CD4-positive, alpha-beta T cell (primary cell): ENCODE results near the gene UBE4B. TPM values are rescaled to one million over a fixed set of nuclear protein-coding genes. Genes with fewer than 3 reads are reported as not detected.

Experiments
- ATAC-seq: fragments of 200-7000 bp; cut with Tn5 transposase; one replicate; pipeline ENCODE4 v1.10.0; 2022; ENCODE audit warnings: mild to moderate bottlenecking; ENCODE audit not compliant: poor library complexity
- CTCF ChIA-PET: fragments of 350-600 bp; sonication (Branson Sonifier 250); formaldehyde crosslinking; loops from one replicate; lab custom pipeline; 2021; ENCODE audit warnings: antibody characterized with exemption, inconsistent platforms; lab: Charles Lee
- POLR2A ChIA-PET: fragments of 350-600 bp; sonication (Branson Sonifier 250); formaldehyde crosslinking; loops from one replicate; lab custom pipeline; 2021; ENCODE audit warnings: antibody characterized with exemption, inconsistent platforms; lab: Charles Lee
- DNase-seq, 14 experiments: peaks; one replicate each; pipeline ENCODE4 v3.0.0-alpha.2; 2013 to 2020; ENCODE audit warnings: mixed read lengths in 2 of 14
- H3K27ac ChIP-seq, 2 donors: one replicate each; pipeline versions ENCODE4 v1.5.1 to v1.7.0; 2013; ENCODE audit warnings: low read length in 2 of 2, low read depth in 1 of 2, mild to moderate bottlenecking in 1 of 2
- H3K27me3 ChIP-seq, 2 experiments: 1 replicate in 1 of 2; 2 replicates in 1 of 2; pipeline versions ENCODE4 v1.6.1 to v1.7.0; 2013; ENCODE audit warnings: low read length in 2 of 2, control low read depth in 1 of 2, mild to moderate bottlenecking in 1 of 2, moderate library complexity in 1 of 2; ENCODE audit not compliant: insufficient read depth in 2 of 2, control insufficient read depth in 1 of 2
- H3K36me3 ChIP-seq: one replicate; pipeline ENCODE4 v1.6.1; 2013; ENCODE audit warnings: low read length, control low read depth; ENCODE audit not compliant: insufficient read depth
- H3K4me1 ChIP-seq: one replicate; pipeline ENCODE4 v1.6.1; 2013; ENCODE audit warnings: low read length, control low read depth; ENCODE audit not compliant: insufficient read depth
- H3K4me3 ChIP-seq: one replicate; pipeline ENCODE4 v1.5.1; 2013; ENCODE audit warnings: mild to moderate bottlenecking, low read length, moderate library complexity
- H3K9me3 ChIP-seq, 2 experiments: 1 replicate in 1 of 2; 2 replicates in 1 of 2; pipeline versions ENCODE4 v1.6.1 to v1.7.0; 2013; ENCODE audit warnings: low read length in 2 of 2, mild to moderate bottlenecking in 2 of 2, control low read depth in 1 of 2, moderate library complexity in 1 of 2; ENCODE audit not compliant: control insufficient read depth in 1 of 2, insufficient read depth in 1 of 2
- H3K27ac Mint-ChIP-seq: one replicate; pipeline ENCODE4 v1.8.0; 2020; ENCODE audit warnings: mixed read lengths
- H3K27me3 Mint-ChIP-seq: one replicate; pipeline ENCODE4 v1.8.0; 2021; ENCODE audit warnings: mixed read lengths
- H3K36me3 Mint-ChIP-seq: one replicate; pipeline ENCODE4 v1.8.0; 2021; ENCODE audit warnings: low read depth, mixed read lengths
- H3K4me1 Mint-ChIP-seq: one replicate; pipeline ENCODE4 v1.8.0; 2021; ENCODE audit warnings: low read depth, mixed read lengths
- H3K4me3 Mint-ChIP-seq: one replicate; pipeline ENCODE4 v1.8.0; 2020; ENCODE audit warnings: mild to moderate bottlenecking, mixed read lengths
- H3K9me3 Mint-ChIP-seq: one replicate; pipeline ENCODE4 v1.8.0; 2020; ENCODE audit warnings: mixed read lengths
- intact Hi-C, 2 experiments: fragments of 100-400 bp; cut with DNase I in 1 of 2; cut with micrococcal nuclease in 1 of 2; formaldehyde crosslinking; loops; one replicate each; pipeline versions ENCODE4 v1.15.1 to v1.9.0; 2023 to 2025; cut with DNase I, micrococcal nuclease
- total RNA-seq, 174 experiments: library from RNA in 2 of 174; stranded (reverse) in 2 of 174; gene quantifications; one replicate each; pipeline ENCODE4 v1.2.3 and lab custom pipeline; 2021 to 2026
- TF ChIP-seq, protein P1 (sequence below): fragments of 200-600 bp; IDR thresholded peaks from one replicate; pipeline ENCODE4 v1.8.0; 2022; ENCODE audit warnings: antibody characterized with exemption, mild to moderate bottlenecking

UBE4B gene
- total RNA-seq, 2 experiments from 2014 or later, result 27.9 to 28.7 TPM

DNA sequence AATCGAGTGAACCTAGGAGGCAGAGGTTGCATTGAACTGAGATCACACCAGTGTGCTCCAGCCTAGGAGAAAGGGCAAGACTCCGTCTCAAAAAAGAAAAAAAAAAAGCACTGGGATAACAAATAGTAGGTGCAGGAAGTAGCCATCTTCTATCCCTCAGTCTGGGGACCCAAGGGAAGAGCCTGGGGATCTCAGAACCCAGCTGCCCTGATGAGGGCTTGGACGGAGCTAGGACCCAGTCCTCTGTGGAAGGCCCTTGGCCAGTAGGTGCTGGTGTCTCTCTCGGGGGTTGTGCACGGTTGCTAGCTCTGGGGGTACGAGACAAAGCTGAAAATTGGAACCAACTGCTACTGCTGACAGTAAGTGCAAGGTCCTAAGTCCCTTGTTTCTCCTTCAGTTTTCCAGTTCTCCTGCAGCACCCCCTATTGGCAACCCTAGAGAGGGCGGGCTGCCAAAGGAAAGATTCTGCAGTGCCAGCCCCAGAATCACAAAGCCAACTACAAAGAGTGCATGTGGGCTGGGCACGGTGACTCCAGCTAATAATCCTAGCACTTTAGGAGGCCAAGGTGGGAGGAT, 120.0 kb downstream of the UBE4B start:
- no peaks in the 10 kb centered on the region for H3K9me3 Mint-ChIP-seq
- H3K4me3 Mint-ChIP-seq, result no peak overlapping the region
- intact Hi-C loops, result loop anchor here in 1 of 2 experiments (5.0 kb wide), 1 partner anchor 275 kb away; no protein-coding TSS in a partner anchor
- peaks cover 30% of the 10 kb centered on the region for H3K36me3 Mint-ChIP-seq
- H3K27ac ChIP-seq, result no peak overlapping the region
- H3K4me3 ChIP-seq, result no peak overlapping the region
- no peak for ATAC-seq
- H3K27ac Mint-ChIP-seq, result no peak overlapping the region
- H3K9me3 ChIP-seq, result no peaks in the 10 kb centered on the region
- ChIA-PET POLR2A (no interaction called here), CTCF (interaction anchor here (0.7 kb wide), 1 partner anchor 10 kb away, joined by 4 read pairs; no protein-coding TSS in a partner anchor)
- H3K27me3 ChIP-seq, result no peaks in the 10 kb centered on the region
- DNase-seq, result peak in 6 of 14 experiments; percentile 2 to 31 (median 13)
- no peaks in the 10 kb centered on the region for H3K27me3 Mint-ChIP-seq
- no peaks in the 10 kb centered on the region for H3K4me1 ChIP-seq
- TF ChIP-seq, protein P1, sequence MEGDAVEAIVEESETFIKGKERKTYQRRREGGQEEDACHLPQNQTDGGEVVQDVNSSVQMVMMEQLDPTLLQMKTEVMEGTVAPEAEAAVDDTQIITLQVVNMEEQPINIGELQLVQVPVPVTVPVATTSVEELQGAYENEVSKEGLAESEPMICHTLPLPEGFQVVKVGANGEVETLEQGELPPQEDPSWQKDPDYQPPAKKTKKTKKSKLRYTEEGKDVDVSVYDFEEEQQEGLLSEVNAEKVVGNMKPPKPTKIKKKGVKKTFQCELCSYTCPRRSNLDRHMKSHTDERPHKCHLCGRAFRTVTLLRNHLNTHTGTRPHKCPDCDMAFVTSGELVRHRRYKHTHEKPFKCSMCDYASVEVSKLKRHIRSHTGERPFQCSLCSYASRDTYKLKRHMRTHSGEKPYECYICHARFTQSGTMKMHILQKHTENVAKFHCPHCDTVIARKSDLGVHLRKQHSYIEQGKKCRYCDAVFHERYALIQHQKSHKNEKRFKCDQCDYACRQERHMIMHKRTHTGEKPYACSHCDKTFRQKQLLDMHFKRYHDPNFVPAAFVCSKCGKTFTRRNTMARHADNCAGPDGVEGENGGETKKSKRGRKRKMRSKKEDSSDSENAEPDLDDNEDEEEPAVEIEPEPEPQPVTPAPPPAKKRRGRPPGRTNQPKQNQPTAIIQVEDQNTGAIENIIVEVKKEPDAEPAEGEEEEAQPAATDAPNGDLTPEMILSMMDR, result peak; percentile 33
- no peaks in the 10 kb centered on the region for H3K4me1 Mint-ChIP-seq
- peaks cover 11% of the 10 kb centered on the region for H3K36me3 ChIP-seq

DNA sequence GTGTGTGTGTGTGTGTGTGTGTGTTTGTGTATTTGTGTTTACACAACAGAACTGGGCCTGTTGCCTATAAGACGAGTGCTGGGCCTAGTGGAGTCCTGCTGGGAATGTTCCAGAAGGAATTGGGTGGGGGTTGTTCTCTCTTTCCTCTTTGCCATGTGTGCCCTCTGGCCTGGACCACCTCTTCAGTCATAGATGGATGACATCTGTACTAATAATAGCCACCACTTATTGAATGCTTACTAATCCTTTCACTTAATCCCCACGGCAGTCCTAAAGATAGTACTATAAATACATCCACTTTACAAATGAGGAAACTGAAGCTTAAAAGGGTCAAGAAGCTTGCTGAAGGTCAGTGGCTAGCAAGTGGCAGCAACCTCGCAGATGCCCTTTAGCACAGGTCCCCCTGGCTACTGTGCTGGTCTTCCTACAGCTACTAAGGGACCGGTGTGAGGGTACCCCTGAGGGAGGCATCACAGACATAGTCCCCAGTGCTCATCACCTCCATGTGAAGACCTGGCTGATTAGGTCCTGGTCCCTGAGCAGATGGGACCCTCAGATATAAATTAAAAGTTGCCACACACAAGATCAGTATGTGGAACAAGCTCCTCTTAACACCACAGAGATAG, 122.4 kb downstream of the UBE4B start:
- TF ChIP-seq, protein P1, result no peak
- intact Hi-C loops, result no loop called here
- ChIA-PET POLR2A (no interaction called here), CTCF (no interaction called here)
- Histone ChIP-seq H3K4me1 (no peaks in the 10 kb centered on the region), H3K27me3 (no peaks in the 10 kb centered on the region), H3K4me3 (no peak overlapping the region), H3K27ac (no peak overlapping the region), H3K9me3 (no peaks in the 10 kb centered on the region), H3K36me3 (peaks cover 19% of the 10 kb centered on the region)
- Mint-ChIP-seq H3K36me3 (peaks cover 44% of the 10 kb centered on the region), H3K27ac (no peak overlapping the region), H3K9me3 (no peaks in the 10 kb centered on the region), H3K27me3 (no peaks in the 10 kb centered on the region), H3K4me1 (no peaks in the 10 kb centered on the region), H3K4me3 (no peak overlapping the region)
- DNase-seq, result no peak
- no peak for ATAC-seq

DNA sequence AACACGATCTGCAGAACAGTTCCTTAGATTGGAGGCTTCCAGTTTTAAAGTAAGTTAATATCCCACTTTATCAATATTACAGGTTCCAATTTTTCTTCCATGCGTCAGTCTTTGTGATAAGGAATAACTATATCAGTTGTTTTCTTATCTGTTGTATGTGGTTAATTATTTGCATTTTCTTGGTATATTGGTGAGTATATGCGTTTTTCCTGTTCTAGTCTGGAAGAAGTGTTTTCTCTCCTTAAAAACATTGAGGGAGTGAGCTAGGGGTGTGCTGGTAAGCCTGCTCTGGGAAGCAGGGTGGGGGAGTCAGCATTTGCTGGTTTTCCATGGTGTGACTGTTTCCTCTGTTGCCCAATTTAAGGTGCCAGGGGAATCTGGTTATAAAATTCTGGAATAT, 127.4 kb downstream of the UBE4B start:
- H3K36me3 Mint-ChIP-seq, result peaks cover 63% of the 10 kb centered on the region
- no peaks in the 10 kb centered on the region for H3K27me3 Mint-ChIP-seq
- H3K27ac Mint-ChIP-seq, result no peak overlapping the region
- ATAC-seq, result no peak
- peaks cover 32% of the 10 kb centered on the region for H3K36me3 ChIP-seq
- no peaks in the 10 kb centered on the region for H3K9me3 Mint-ChIP-seq
- TF ChIP-seq, protein P1, result no peak
- no peak overlapping the region for H3K27ac ChIP-seq
- H3K9me3 ChIP-seq, result no peaks in the 10 kb centered on the region
- H3K4me1 Mint-ChIP-seq, result no peaks in the 10 kb centered on the region
- H3K4me1 ChIP-seq, result no peaks in the 10 kb centered on the region
- H3K4me3 ChIP-seq, result no peak overlapping the region
- DNase-seq, result no peak
- H3K27me3 ChIP-seq, result no peaks in the 10 kb centered on the region
- CTCF ChIA-PET, result interaction anchor here (0.5 kb wide), 1 partner anchor 227 kb away, joined by 3 read pairs; no protein-coding TSS in a partner anchor
- POLR2A ChIA-PET, result no interaction called here
- H3K4me3 Mint-ChIP-seq, result no peak overlapping the region
- intact Hi-C loops, result no loop called here
